Suprapubic skin (tissue), 4 donors: Measurements from ENCODE around the gene YIPF4.

ENCODE experiments used
- CTCF ChIP-seq, 2 donors: fragments of 200-600 bp in 1 of 2; fragments of 450-650 bp in 1 of 2; sonication (generic) in 1 of 2; IDR thresholded peaks; one replicate each; pipeline ENCODE4 v1.5.1; 2016 to 2019; ENCODE audit warnings: antibody characterized with exemption in 2 of 2, mild to moderate bottlenecking in 1 of 2, moderate library complexity in 1 of 2
- POLR2A ChIP-seq, 2 donors: fragments of 450-650 bp; IDR thresholded peaks; one replicate each; pipeline ENCODE4 v1.6.1; 2017; ENCODE audit warnings: antibody characterized with exemption in 2 of 2, mild to moderate bottlenecking in 2 of 2, moderate library complexity in 2 of 2
- POLR2AphosphoS5 ChIP-seq, 3 donors: sonication (generic); formaldehyde crosslinking; IDR thresholded peaks; one replicate each; pipeline ENCODE4 v1.6.1; 2017; ENCODE audit warnings: antibody characterized with exemption in 3 of 3

GRCh38 chr2:32264422-32265105 is 13.1 kb upstream of the YIPF4 start, which contains the start of gene NLRC4:
- TF ChIP-seq CTCF (IDR thresholded peaks at IDR 0.05): no peak
- TF ChIP-seq POLR2A (IDR thresholded peaks at IDR 0.05): no peak
- no peak for TF ChIP-seq POLR2AphosphoS5 (IDR thresholded peaks at IDR 0.05)
